ENCODE results near the gene LDLRAD4. TPM values are rescaled to one million over a fixed set of nuclear protein-coding genes. Genes with fewer than 3 reads are reported as not detected.

LDLRAD4 gene
- total RNA-seq, 2 donors from 2014 or later = 11.7 to 17.0 TPM

GRCh38 chr18:13449651-13450050 lies 231.1 kb downstream of the LDLRAD4 start:
- no peak for DNase-seq
- Histone ChIP-seq H3K9ac (ENCODE audit: low read depth in 2 of 2, low read length in 2 of 2) (no peak overlapping the region), H3K4me3 (no peak overlapping the region), H3K27ac (no peak overlapping the region), H3K36me3 (no peaks in the 10 kb centered on the region), H3K27me3 (no peaks in the 10 kb centered on the region), H3K4me1 (no peaks in the 10 kb centered on the region), H3K9me3 (no peaks in the 10 kb centered on the region)
- intact Hi-C loops (cut with DNase I) = no loop called here
- no peak for TF ChIP-seq CTCF (IDR thresholded peaks at IDR 0.05)

- Histone ChIP-seq H3K27me3 (no peaks in the 10 kb centered on the region), H3K4me1 (no peaks in the 10 kb centered on the region), H3K9me3 (no peaks in the 10 kb centered on the region), H3K27ac (no peak overlapping the region), H3K9ac (ENCODE audit: low read depth in 2 of 2, low read length in 2 of 2) (no peak overlapping the region), H3K36me3 (no peaks in the 10 kb centered on the region), H3K4me3 (no peak overlapping the region)
- TF ChIP-seq CTCF (IDR thresholded peaks at IDR 0.05) = no peak
- intact Hi-C loops (cut with DNase I) = no loop called here
- DNase-seq = no peak
Observed at GRCh38 chr18:13450289-13451212, 232.0 kb downstream of the LDLRAD4 start.

- Histone ChIP-seq H3K36me3 (no peaks in the 10 kb centered on the region), H3K4me3 (no peak overlapping the region), H3K9me3 (no peaks in the 10 kb centered on the region), H3K4me1 (no peaks in the 10 kb centered on the region), H3K9ac (ENCODE audit: low read depth in 2 of 2, low read length in 2 of 2) (no peak overlapping the region), H3K27me3 (no peaks in the 10 kb centered on the region), H3K27ac (no peak overlapping the region)
- no peak for TF ChIP-seq CTCF (IDR thresholded peaks at IDR 0.05)
- intact Hi-C loops (cut with DNase I) = no loop called here
- no peak for DNase-seq
Observed at GRCh38 chr18:13451213-13451540, 232.6 kb downstream of the LDLRAD4 start.

- H3K36me3 ChIP-seq = no peaks in the 10 kb centered on the region
Observed at GRCh38 chr18:13451661-13452387, 233.3 kb downstream of the LDLRAD4 start.

GRCh38 chr18:13452388-13452811 lies 233.8 kb downstream of the LDLRAD4 start:
- H3K9me3 ChIP-seq = no peaks in the 10 kb centered on the region
- no peak overlapping the region for H3K4me3 ChIP-seq
- no peaks in the 10 kb centered on the region for H3K4me1 ChIP-seq
- no peak for DNase-seq
- intact Hi-C loops (cut with DNase I) = no loop called here
- no peaks in the 10 kb centered on the region for H3K36me3 ChIP-seq
- no peak overlapping the region for H3K27ac ChIP-seq
- H3K9ac ChIP-seq (ENCODE audit: low read depth in 2 of 2, low read length in 2 of 2) = no peak overlapping the region
- no peak for TF ChIP-seq CTCF (IDR thresholded peaks at IDR 0.05)
- no peaks in the 10 kb centered on the region for H3K27me3 ChIP-seq

More at GRCh38 chr18:13451661-13452387, 233.3 kb downstream of the LDLRAD4 start:
- H3K4me3 ChIP-seq = no peak overlapping the region
- H3K27ac ChIP-seq = no peak overlapping the region
- H3K27me3 ChIP-seq = no peaks in the 10 kb centered on the region
- intact Hi-C loops (cut with DNase I) = no loop called here
- no peak for TF ChIP-seq CTCF (IDR thresholded peaks at IDR 0.05)
- no peaks in the 10 kb centered on the region for H3K4me1 ChIP-seq
- DNase-seq = no peak
- no peaks in the 10 kb centered on the region for H3K9me3 ChIP-seq
- H3K9ac ChIP-seq (ENCODE audit: low read depth in 2 of 2, low read length in 2 of 2) = no peak overlapping the region
